Fibroblast of skin of left biceps (primary cell): ENCODE results near the gene CEACAM18.
"Not testable (repeated sequence)": the region's sequence is repeated elsewhere in the genome, so short reads cannot be mapped to it uniquely, and the experiment has no call there.

Experiments
- DNase-seq, 2 experiments: peaks; one replicate each; pipeline ENCODE4 v3.0.0-alpha.2; 2013; ENCODE audit warnings: low read depth in 2 of 2

CEACAM18 gene

DNA sequence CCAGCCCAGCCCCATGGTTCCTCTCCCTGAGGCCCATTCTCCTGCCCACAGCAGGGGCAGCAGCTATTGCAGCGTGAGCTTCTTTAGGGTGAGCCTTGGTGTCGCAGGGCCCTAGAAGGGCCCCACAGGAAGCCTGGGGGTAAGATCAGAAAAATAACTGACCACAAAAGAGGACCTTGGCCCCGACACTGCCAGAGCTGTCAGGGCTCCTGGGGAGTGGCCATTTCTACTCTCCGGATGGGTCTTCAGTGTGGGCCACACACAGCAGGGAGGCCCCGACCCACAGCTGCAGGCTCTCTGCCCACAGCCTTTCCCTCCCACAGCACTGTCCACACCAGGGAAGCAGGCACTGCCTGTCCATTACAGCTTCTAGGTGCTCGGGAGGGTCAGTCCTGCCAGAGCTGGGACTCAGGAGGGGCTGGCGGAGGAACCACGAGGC lies 16.6 kb upstream of the CEACAM18 start:
- DNase-seq = no peak

DNA sequence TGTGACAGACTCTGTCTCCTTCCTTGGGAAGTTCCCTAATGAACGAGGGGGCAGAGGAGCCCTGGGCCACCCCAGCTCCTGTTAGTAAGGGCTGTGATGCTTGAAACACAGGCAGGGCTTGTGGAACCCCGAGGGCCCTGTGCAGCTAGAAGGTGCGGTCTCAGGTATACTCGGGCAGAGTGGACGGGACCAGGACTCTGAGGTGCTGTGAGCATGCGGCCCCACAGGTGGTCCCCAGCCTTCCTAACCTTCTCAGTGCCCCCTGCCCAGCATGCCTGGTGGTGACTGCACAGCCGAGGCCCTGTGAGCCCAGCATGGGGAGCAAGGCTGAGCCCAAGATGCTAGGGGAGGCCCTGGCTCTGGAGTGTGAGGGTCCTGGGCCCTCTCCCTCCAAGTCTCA lies 16.1 kb upstream of the CEACAM18 start:
- DNase-seq = no peak

DNA sequence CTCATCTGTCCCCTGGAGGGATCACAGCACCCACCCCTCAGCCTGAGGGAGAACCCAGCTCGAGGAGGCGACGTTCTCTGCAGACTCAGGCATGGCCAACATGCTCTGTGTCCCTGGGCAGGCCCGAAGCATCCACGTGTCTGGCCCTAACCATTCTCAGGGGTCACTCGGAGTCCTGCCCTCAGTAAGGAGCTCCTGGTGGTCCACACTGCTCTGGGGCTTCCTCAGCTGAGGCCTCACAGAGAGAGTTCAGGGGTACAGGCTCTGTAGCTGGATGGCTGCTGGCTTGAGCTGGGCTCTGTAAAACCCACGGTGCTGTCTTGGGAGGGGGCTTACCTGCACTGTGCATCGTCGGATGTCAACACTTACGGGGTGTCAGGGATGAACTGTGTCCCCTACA lies 15.7 kb upstream of the CEACAM18 start:
- no peak for DNase-seq

DNA sequence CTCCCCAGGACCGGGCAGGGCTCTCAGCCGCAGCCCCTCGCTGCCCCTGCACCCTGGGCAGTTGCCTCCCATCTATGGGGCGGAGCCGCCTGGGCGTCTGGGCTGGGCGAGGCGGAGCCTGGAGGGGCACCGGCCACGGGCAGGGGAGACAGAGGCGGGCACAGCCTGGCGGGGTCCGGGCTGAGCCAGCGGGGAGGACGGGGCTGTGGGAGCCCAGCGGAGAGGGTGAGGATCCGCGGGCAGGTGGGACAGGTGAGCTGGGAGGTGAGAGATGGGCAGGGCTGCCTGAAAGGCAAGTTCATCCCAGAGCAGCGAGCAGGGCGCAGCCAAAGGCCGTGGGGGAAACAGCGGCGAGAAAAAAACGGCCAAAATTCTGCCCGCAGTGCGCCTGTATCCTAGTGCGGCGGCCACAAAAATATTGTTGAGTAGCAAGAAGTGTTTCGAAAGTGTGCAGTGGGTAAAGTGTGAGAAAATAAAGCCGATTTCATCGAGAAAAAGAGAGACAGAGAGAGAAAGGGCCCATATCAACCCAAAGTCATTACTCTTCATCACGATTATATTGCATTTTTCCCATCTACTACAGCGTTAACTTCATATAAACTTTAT lies 14.3 kb upstream of the CEACAM18 start:
- DNase-seq = not testable (repeated sequence)

DNA sequence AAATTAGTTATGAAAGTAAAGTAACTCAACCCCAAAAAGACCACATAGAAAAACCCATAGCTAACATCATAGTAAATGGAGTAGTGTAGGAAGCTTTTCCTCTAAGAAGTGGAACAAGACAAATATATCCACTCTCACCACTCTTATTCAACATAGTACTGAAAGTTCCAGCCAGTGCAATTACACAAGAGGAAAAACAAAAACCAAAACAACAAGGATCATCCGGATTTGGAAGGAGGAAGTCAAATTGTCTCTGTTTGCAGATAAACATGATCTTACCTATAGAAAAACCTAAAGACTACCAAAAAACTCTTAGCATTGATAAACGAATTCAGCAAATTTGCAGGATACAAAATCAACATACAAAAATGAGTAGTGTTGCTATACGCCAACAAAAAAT lies 11.6 kb upstream of the CEACAM18 start:
- no peak for DNase-seq

DNA sequence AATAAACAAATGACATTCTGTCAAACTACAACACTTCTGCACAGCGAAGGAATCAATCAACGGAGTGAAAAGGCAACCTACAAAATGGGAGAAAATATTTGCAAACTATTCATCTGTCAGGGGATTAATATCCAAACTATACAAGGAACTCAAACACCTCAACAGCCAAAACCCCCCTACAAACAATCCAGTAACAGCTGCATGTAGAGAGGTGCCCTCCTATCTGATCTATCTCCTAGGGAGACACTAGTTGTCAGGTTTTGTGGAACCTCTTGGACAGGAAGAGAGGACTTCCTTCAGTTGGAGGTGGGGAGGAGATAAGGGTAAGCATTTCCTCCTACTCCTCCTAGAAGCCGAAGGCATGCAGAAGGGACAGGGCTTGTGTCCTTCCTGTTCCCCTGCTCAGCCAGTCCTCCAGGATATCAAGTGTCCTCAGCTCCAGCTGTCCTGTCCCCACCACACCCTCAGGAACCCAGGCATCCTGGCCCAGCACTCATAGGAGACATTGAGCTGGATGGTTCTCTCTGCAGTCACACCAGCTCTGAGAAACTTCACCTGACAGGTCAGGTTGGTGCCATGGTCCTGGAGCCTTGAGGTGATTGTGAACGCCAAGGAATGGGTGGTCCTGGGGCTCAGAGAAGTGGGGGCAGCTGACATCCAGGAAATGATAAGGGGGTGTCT lies 10.3 kb upstream of the CEACAM18 start:
- no peak for DNase-seq

DNA sequence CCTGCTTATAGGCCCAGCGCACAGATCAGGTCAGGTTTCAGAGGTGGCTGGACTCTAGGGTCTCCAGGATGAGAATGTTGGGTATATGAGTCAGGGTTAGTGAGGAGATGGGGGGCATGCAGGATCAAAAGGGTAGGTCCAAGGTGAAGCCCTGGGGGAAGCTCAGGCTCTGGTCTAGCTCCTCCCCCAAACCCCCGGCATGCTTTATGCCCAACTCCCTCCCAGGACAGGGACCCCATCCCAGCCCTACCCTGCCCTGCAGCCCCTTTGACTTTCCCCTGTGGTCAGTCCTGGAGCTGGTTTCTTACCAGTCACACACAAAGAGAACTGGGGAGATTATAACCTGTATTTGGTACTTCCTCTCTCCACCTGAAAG lies 9.8 kb upstream of the CEACAM18 start:
- no peak for DNase-seq

DNA sequence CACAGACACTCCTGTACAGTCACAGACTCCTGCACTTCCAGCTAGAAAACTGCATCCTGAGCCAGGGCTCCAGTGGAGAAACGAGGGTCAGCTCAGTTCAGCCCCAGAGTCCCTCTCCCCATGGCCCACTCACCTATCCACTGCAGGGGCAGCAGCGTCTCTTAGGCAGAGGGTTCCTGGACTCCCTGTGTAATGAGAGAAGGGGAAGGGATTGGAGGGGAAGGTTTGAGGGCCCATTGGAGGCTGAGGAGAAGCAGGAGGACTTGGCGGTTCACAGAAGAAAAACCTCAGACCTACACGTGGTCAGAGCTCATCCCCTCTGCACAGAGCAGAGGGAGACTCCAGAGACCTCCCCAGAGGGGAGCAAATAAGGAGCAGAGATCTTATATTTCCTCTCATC lies 9.2 kb upstream of the CEACAM18 start:
- no peak for DNase-seq

DNA sequence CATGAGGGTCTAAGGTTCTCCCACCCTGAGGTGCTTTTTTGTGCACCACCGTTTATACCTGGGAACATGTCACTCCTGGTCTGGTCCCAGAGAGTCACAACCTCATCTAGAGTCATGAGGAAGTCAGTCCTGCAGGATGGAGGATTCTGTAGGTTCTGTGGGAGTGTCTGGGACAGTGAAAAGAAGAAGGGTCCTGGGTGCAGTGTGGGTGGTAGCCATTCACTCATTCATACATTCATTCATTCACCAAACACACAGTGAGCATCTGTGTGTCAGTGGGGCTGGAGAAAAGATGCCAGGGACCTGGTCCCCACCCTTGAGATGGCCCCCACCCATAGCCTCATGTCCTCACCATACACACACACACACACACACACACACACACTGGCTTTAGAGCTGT lies 8.7 kb upstream of the CEACAM18 start:
- no peak for DNase-seq

DNA sequence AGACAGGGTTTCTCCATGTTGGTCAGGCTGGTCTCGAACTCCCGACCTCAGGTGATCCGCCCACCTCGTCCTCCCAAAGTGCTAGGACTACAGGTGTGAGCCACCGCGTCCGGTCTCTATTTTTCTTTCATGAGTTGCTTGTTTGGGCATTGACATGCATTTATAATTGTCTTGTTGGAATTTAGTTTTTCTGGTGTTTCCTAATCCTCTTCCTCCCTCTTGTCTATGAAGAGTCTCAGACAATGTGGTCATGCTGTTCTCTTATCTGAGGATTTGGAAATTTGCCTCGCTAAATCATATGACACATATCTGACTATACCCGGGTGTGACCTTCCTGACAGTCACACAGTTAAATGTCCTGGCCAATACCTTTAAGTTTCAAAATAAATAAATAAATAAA lies 7.4 kb upstream of the CEACAM18 start:
- DNase-seq = no peak

DNA sequence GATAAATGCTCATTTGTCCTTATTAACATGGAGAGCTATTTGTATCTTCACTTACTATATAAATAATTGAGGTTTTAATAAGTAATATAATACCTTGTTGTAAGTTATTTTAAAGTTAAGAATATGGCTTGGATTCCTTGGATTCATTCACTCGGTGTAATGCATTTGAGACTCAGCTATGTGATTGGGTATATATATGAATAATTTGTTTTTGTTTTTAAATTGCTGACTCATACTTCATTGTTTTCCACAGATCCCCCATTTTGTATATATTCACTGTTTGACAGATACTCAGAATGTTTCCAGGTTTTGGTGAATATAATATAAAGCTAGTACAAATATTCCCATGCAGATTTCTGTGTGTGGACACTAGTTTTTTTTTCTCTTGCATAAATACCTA lies 6.8 kb upstream of the CEACAM18 start:
- no peak for DNase-seq

DNA sequence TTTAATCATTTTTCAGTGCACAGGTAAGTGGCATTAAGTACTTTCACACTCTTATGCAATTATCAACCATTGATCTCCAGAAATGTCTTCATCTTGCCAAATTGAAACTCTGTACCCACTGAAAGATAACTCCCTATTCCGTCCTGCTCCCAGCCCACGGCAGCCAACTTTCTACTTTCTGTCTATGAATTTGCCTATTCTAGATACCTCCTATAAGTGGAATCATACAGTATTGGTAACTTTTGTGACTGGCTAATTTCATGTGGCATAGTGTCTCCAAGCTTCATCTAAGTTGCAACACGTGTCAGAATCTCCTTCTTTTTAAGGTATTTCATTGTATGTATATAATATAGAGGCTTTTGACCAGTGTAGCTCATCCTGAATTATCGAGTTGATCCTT lies 5.7 kb upstream of the CEACAM18 start:
- no peak for DNase-seq

DNA sequence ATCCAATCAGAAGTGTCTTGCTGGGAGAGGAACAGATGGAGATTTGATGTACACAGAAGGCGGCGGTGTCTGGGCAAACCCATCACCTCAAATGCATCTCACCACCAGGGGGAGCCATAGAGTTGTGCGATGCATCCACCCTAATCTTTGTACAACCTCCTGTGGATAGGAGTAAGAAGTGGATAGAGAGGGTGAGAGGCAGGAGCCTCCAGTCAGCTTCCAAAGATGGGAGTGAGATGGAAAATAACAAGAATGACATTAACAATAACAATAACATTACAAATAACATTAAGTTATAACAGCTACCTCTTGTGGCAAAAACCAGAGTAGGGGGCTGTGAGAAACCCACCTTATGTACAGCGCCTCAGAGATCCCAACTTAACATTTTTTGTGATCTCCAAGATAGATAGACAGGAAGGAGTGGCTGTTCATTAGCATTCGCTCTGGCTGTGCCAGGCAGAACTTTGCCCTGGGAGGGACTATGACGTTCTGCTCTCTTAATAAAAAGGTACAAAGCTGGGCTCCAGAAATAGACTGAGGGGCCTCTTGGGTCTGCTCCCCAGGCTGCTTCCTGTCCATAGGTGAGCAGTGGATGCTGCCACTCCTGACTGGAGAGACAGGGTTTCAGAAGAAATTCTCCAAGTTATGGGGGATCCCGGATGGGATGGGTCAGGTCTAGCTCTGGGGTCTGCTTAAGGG lies 5.2 kb upstream of the CEACAM18 start:
- peak; percentile 4 to 8 for DNase-seq

DNA sequence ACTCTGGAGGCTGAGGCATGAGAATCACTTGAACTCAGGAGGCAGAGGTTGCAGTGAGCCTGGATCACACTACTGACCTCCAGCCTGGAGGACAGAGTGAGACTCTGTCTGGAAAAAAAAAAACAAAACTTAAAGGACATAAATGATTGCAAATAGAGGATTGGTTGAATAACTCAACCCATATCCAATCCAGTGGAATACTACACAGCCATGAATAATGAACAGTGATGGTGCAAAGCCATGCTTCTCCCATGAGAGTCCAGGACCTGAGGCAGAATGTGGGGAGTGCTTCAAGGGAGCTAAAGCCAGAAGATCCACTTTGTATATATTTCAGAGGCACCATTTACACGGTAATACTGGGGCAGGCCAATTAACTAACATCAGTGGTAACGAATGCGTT lies 2.2 kb upstream of the CEACAM18 start:
- no peak for DNase-seq

DNA sequence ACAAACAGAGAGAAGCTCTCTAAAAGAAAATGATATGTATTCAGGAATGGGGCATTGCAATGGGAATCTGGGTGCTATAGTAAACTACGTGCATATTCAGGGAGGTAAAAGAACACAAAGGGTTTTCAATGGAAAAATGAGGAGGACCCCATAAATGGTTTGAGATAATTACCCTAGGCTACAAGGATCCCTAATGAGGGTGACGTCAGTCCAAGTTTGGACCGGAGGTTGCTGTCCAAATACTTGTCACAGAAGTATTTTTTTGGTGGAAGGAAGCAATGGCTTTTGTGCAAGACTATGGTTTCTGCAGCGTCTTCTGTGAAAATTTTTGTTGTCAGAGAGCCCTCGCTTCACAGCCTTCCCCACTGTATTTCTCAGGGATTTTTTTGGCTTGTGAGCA lies 995 bp upstream of the CEACAM18 start:
- no peak for DNase-seq

DNA sequence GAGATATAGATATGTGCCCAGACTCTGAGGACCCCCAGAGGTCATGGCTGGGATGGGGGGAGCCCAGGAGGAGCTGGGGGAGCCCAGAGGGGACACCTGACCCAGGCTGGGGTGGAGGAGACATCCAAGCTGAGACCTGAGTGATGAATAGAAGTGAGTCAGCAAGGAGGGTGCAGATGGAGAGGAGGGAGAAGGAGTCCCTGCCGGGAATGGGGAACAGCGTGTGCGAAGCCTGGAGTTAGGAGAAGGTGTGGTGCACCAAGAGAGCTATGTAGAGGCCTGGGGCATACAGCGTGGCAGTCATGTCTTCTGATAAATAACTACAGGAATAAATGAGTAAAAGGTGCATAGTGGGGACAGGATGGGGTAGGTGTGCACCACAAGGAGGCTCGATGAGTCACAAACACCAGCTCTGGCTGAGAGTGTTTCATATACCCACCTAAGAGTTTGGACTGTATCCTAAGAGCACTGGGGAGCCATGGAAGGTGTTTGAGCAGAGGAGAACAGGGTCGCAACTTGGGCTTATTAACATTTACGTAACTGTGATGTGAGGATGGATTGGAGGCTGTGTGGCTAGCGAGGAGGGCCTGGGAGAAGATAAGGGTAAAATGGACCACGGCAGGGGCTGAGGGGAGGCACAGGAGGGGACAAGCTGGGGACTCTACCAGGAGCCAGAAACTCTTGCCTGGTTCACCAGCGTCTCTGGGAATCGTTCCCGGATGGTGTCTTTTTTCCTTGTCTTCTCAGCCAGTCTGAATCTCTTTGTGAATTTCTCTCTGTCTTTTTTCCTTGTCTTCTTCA lies 1.4 kb downstream of the CEACAM18 start:
- no peak for DNase-seq

DNA sequence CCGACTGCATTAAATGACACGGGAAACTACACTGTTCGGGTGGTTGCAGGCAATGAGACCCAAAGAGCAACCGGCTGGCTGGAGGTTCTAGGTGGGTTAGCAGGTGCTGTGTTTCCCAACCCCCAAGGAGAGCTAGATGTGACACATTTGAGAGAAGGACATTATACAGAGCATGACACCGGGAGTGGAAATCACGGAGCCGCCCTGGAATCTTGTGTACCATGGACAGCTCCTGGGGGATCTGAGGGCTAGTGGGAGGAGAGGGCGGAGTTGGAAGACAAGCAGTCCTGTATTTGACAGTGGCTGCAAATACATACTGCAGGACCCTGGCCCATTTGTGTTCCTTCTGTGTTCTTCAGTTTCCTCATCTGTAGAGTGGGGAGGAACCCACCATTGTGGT lies 2.3 kb downstream of the CEACAM18 start:
- DNase-seq = no peak

DNA sequence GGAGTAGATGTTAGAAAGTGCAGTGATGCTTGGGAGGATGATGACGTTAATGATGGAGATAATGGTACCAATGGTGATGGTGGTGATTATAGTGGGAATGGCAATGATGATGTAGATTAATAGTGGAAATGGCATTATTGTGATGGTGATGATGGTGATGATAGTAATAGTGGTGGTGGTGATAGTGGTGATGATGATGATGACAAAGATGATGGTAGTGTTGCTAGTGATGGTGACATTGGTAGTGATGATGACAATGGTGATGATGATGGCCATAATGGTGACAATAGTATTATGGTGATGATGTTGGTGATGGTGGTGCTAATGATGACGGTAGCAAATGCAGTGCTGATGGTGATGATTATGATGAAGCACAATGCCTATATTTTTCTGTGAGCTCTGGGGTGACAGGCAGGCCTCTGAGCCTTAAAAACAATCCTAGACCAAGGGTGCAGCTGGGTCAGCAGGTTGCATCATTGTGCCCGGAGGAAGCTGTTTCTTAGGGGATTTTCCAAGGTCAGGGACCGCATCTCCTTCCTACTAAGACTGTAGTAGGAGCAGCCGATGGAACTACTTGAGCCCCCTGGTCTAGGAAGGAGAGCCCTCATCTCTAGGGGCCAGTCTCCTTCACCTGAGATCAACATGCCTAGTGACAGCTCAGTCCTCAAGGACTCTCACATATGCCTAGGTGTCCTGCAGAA lies 7.8 kb downstream of the CEACAM18 start:
- DNase-seq = no peak

DNA sequence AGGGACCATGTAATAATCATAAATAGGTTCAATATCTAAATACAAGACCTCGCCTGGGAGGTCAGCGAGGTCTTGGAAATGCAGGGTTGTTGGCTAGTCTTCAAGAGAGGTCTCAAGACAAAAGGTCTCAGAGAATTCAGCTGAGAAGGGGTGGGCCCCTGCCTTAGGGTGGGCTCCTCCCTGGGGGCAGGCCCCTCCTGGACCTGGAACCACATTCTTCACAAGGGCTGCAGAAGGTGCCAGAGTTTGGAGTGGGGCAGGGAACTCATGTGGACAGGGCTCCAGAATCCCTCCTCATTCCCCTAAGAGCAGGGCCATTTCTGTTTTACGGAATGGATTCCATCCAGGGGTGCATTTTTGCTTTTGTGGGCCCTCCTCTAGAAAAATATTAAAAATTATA lies 10.2 kb downstream of the CEACAM18 start:
- DNase-seq = no peak

DNA sequence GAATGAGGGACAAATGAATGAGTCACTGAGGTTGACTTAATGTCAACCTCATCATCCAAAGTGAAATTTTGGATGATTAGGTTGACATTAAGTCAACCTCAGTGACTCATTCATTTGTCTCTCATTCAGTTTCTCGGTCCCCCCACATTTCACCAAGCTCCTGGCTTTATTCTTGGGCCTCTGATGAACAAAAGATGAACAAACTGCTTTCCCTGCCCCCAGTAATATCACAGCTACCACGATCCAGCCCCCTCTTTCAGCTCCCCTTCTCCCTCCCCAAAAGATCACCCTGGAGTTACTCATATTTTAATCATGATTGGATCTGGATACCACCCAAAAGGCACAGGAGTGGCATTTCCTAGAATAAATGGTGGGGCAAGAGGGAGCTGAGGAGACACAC lies 10.8 kb downstream of the CEACAM18 start:
- DNase-seq = no peak

DNA sequence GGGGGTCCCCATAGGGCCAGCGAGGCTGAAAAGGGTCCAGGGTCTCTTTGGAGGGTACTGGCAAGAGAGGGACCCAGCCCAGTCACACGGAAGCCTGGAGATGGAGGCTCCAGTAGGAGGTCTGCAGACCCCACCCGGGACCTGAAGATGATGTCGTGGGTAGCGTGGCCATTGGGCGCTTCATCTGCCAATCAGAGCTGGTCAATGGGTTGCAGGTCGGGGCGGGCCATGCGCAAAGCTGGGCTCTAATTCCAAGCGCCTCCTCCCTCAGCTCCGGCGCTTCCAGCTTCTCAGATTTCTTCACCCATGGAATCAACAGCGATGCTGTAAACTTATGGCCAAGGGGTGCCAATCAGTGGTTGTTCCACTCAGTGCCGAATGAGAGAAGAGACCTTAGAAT lies 12.3 kb downstream of the CEACAM18 start:
- no peak for DNase-seq

DNA sequence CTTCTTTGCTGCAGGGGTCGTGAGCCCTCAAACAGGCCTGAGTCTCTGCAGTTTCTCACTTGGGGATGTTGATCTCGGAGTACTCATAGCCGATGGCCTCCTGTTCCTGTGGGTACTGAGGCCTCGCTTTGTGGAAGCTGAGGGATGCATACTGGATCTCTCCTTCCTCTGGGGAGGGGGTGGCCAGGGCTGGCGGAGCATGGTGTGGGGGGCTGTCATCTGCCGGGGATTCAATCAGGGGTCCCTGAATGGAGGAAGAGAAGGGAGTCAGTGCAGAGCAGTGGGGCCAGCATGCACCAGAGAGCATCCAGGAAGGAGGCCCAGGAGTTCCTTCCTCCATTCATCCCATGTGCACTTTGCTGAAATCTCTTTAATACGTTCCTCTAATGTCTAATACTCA lies 13.2 kb downstream of the CEACAM18 start:
- DNase-seq = no peak
